ENCODE data around the gene FLT4.

DNA sequence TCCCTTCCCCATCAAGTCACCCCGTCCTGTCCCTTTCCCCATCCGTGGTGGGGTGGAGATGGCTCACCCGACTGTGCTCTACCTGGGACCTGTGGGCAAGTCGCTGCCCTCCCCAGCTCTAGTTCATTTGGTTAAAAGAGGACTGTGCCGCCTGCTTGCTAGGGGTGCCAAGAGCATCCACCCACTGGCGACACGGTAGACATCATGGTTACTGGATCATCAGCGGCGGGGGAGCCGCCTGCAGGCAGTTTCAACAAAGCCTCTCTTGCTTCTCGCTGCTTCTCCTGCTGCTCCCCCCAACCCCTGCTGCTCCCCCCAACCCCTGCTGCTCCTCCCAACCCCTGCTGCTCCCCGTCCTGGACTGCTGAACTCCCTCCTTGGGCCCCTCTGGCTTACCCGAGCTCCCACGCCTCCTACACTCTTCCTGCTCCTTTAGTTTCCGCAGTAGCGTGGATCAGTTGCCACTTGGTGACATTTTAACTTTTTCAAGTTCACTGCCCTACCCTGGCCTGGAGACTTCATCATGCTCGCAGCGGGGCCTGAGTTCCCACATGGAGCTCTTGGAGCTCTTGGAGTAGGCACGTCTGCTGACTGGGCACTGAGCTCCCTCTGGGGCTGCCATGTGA is 36.1 kb downstream of the FLT4 start:
- TF ChIP-seq POLR2AphosphoS5 (IDR thresholded peaks at IDR 0.05; ENCODE audit: borderline replicate concordance, low read depth, low read length), result no peak
- TF ChIP-seq EZH2 (IDR thresholded peaks at IDR 0.05), result no peak
- no peak for TF ChIP-seq FOXP2 (optimal IDR thresholded peaks at IDR 0.05; ENCODE audit: control extremely low read depth, extremely low read length, insufficient read depth)

Data from SK-N-MC (cell line).